Osteocyte (in vitro differentiated cells): ENCODE results near the gene PHAX. TPM values are rescaled to one million over a fixed set of nuclear protein-coding genes. Genes with fewer than 3 reads are reported as not detected.
"Not testable (repeated sequence)": the region's sequence is repeated elsewhere in the genome, so short reads cannot be mapped to it uniquely, and the experiment has no call there.

ENCODE experiments used
- DNase-seq: peaks from one replicate; pipeline ENCODE4 v3.0.0; 2021; ENCODE audit warnings: mixed read lengths; ENCODE audit not compliant: unreplicated experiment; ENCODE audit errors: extremely low spot score
- H3K27ac Mint-ChIP-seq: one replicate; pipeline ENCODE4 v1.8.0; 2021; ENCODE audit warnings: mild to moderate bottlenecking, mixed read lengths; ENCODE audit not compliant: unreplicated experiment
- H3K27me3 Mint-ChIP-seq: one replicate; pipeline ENCODE4 v1.8.0; 2021; ENCODE audit warnings: mixed read lengths; ENCODE audit not compliant: unreplicated experiment
- H3K36me3 Mint-ChIP-seq: one replicate; pipeline ENCODE4 v1.8.0; 2021; ENCODE audit warnings: mixed read lengths; ENCODE audit not compliant: unreplicated experiment
- H3K4me1 Mint-ChIP-seq: one replicate; pipeline ENCODE4 v1.8.0; 2021; ENCODE audit warnings: mixed read lengths; ENCODE audit not compliant: unreplicated experiment
- H3K4me3 Mint-ChIP-seq: one replicate; pipeline ENCODE4 v1.8.0; 2021; ENCODE audit warnings: mild to moderate bottlenecking, moderate library complexity, mixed read lengths; ENCODE audit not compliant: unreplicated experiment
- H3K9me3 Mint-ChIP-seq: one replicate; pipeline ENCODE4 v1.8.0; 2021; ENCODE audit warnings: mixed read lengths; ENCODE audit not compliant: unreplicated experiment
- CTCF ChIP-seq: fragments of 200-600 bp; sonication (generic); IDR thresholded peaks from 2 replicates; pipeline ENCODE4 v1.5.0; 2021; ENCODE audit warnings: antibody characterized with exemption, mild to moderate bottlenecking, moderate library complexity
- total RNA-seq: library from RNA; stranded (reverse); gene quantifications from 2 replicates; pipeline ENCODE4 v1.2.1, GENCODE V29; 2021

The PHAX gene
- total RNA-seq, 1 donor from 2014 or later = 43.4 TPM

- Mint-ChIP-seq H3K36me3 (no peaks in the 10 kb centered on the region), H3K27ac (no peak overlapping the region), H3K4me1 (no peaks in the 10 kb centered on the region), H3K9me3 (no peaks in the 10 kb centered on the region), H3K4me3 (no peak overlapping the region), H3K27me3 (peaks cover 9% of the 10 kb centered on the region)
- no peak for DNase-seq
- TF ChIP-seq CTCF = no peak
Observed at GRCh38 chr5:126651013-126651577, 50.3 kb downstream of the PHAX start.

GRCh38 chr5:126656401-126657007 is 55.8 kb downstream of the PHAX start:
- peak; percentile 83 for TF ChIP-seq CTCF
- no peaks in the 10 kb centered on the region for H3K36me3 Mint-ChIP-seq
- DNase-seq = no peak
- H3K27me3 Mint-ChIP-seq = no peaks in the 10 kb centered on the region
- no peak overlapping the region for H3K4me3 Mint-ChIP-seq
- H3K9me3 Mint-ChIP-seq = no peaks in the 10 kb centered on the region
- H3K27ac Mint-ChIP-seq = no peak overlapping the region
- H3K4me1 Mint-ChIP-seq = no peaks in the 10 kb centered on the region

- no peak overlapping the region for H3K27ac Mint-ChIP-seq
- H3K27me3 Mint-ChIP-seq = no peaks in the 10 kb centered on the region
- no peak for DNase-seq
- no peak overlapping the region for H3K4me3 Mint-ChIP-seq
- TF ChIP-seq CTCF = no peak
- no peaks in the 10 kb centered on the region for H3K36me3 Mint-ChIP-seq
- H3K9me3 Mint-ChIP-seq = no peaks in the 10 kb centered on the region
- no peaks in the 10 kb centered on the region for H3K4me1 Mint-ChIP-seq
Observed at GRCh38 chr5:126658561-126658960, 57.8 kb downstream of the PHAX start.

GRCh38 chr5:126659805-126660482 is 59.2 kb downstream of the PHAX start:
- no peaks in the 10 kb centered on the region for H3K4me1 Mint-ChIP-seq
- H3K9me3 Mint-ChIP-seq = no peaks in the 10 kb centered on the region
- H3K27ac Mint-ChIP-seq = no peak overlapping the region
- H3K36me3 Mint-ChIP-seq = no peaks in the 10 kb centered on the region
- no peak overlapping the region for H3K4me3 Mint-ChIP-seq
- no peak for TF ChIP-seq CTCF
- DNase-seq = no peak
- H3K27me3 Mint-ChIP-seq = peaks cover 5% of the 10 kb centered on the region

- H3K9me3 Mint-ChIP-seq = no peaks in the 10 kb centered on the region
- no peak overlapping the region for H3K27ac Mint-ChIP-seq
- H3K27me3 Mint-ChIP-seq = peaks cover 8% of the 10 kb centered on the region
- no peaks in the 10 kb centered on the region for H3K36me3 Mint-ChIP-seq
- H3K4me3 Mint-ChIP-seq = no peak overlapping the region
- H3K4me1 Mint-ChIP-seq = no peaks in the 10 kb centered on the region
- DNase-seq = no peak
- TF ChIP-seq CTCF = no peak
Observed at GRCh38 chr5:126664586-126664985, 63.8 kb downstream of the PHAX start.

- H3K9me3 Mint-ChIP-seq, H3K4me1 Mint-ChIP-seq, H3K27ac Mint-ChIP-seq, DNase-seq, H3K36me3 Mint-ChIP-seq, H3K27me3 Mint-ChIP-seq, H3K4me3 Mint-ChIP-seq: not testable (repeated sequence)
Observed at GRCh38 chr5:126670109-126670508, 69.4 kb downstream of the PHAX start.

GRCh38 chr5:126671681-126672080 is 70.9 kb downstream of the PHAX start:
- DNase-seq = peak; percentile 21
- H3K4me1 Mint-ChIP-seq, H3K36me3 Mint-ChIP-seq, H3K27me3 Mint-ChIP-seq, H3K9me3 Mint-ChIP-seq, H3K27ac Mint-ChIP-seq, H3K4me3 Mint-ChIP-seq: not testable (repeated sequence)
